ENCODE data around the gene AADAT.

Gene AADAT

GRCh38 chr4:170093973-170094535 is 4.3 kb upstream of the AADAT start:
- no peak for FAIRE-seq
- TF ChIP-seq POU2F2 (IDR thresholded peaks at IDR 0.05; ENCODE audit: low read depth, low read length) (no peak), POLR2A (IDR thresholded peaks at IDR 0.05; ENCODE audit: low read depth, low read length) (no peak)
- no peak for DNase-seq (ENCODE audit: insufficient read length, low spot score)

DNA sequence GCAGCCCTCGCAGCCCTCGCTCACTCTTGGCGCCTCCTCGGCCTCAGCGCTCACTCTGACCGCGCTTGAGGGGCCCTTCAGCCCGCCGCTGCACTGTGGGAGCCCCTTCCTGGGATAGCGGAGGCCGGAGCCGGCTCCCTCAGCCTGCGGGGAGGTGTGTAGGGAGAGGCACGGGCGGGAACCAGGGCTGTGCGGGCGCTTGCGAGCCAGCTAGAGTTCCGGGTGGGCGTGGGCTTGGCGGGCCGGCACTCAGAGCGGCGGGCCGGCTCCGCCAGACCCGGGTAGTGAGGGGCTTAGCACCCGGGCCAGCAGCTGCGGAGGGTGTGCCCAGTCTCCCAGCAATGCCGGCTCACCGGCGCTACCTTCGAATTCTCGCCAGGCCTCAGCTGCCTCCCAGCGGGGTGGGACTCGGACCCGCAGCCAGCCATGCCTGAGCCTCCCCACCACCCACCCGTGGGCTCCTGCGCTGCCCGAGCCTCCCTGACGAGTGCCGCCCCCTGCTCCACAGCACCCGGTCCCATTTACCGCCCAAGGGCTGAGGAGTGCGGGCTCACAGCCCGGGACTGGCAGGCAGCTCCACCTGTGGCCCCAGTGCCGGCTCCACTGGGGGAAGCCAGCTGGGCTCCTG is 1.4 kb upstream of the AADAT start:
- TF ChIP-seq POLR2AphosphoS5 (IDR thresholded peaks at IDR 0.05; ENCODE audit: low read depth, low read length) (no peak), PAX5 (IDR thresholded peaks at IDR 0.05; ENCODE audit: insufficient read depth, low read length, severe bottlenecking) (no peak), POU2F2 (IDR thresholded peaks at IDR 0.05; ENCODE audit: low read depth, low read length) (no peak), TAF1 (IDR thresholded peaks at IDR 0.05; ENCODE audit: low read depth, low read length) (no peak), POLR2A (IDR thresholded peaks at IDR 0.05; ENCODE audit: low read depth, low read length) (no peak), SPI1 (IDR thresholded peaks at IDR 0.05; ENCODE audit: low read depth, low read length) (no peak)
- FAIRE-seq (no peak), DNase-seq (ENCODE audit: insufficient read length, low spot score) (no peak)

DNA sequence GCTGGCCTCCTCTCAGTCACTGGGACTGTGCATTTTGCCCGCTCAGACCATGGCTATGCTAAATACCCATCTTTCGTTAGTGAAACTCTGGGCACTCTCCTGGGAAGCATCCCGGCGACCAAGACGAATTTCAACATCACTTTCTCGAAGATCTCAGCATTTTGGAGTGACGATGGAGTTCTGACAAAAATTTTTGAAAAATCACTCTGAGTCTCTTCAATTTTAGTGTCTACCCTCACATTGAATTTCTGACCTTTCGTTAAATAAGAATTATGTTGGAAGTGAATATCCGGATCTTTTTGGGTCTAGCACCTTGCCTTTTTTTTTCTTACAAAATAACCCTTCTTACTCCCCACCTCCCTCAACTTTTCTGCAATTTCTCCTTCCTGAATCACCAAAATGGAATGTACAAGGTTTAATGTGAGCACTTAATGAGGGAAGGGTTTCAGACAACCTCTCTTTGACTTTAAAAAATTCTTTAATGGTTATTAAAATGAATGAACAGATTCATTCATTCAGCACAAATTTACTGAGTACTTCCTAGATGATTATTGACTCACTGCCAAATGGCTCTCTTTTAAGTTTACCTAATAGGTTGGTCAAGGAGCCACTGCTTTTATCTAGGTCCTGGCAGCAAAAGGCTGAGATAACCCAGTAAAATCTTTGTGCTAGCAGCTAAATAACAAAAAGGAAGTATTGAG is 746 bp upstream of the AADAT start:
- FAIRE-seq (no peak), DNase-seq (ENCODE audit: insufficient read length, low spot score) (no peak)
- TF ChIP-seq PAX5 (IDR thresholded peaks at IDR 0.05; ENCODE audit: insufficient read depth, low read length, severe bottlenecking) (no peak), SPI1 (IDR thresholded peaks at IDR 0.05; ENCODE audit: low read depth, low read length) (no peak), POLR2A (IDR thresholded peaks at IDR 0.05; ENCODE audit: low read depth, low read length) (no peak), POU2F2 (IDR thresholded peaks at IDR 0.05; ENCODE audit: low read depth, low read length) (no peak), POLR2AphosphoS5 (IDR thresholded peaks at IDR 0.05; ENCODE audit: low read depth, low read length) (no peak), TAF1 (IDR thresholded peaks at IDR 0.05; ENCODE audit: low read depth, low read length) (no peak)

GRCh38 chr4:170089274-170089667 is 485 bp downstream of the AADAT start:
- no peak for DNase-seq (ENCODE audit: insufficient read length, low spot score)
- TF ChIP-seq POLR2A (IDR thresholded peaks at IDR 0.05; ENCODE audit: low read depth, low read length) (no peak), POLR2AphosphoS5 (IDR thresholded peaks at IDR 0.05; ENCODE audit: low read depth, low read length) (no peak), TAF1 (IDR thresholded peaks at IDR 0.05; ENCODE audit: low read depth, low read length) (no peak), PAX5 (IDR thresholded peaks at IDR 0.05; ENCODE audit: insufficient read depth, low read length, severe bottlenecking) (no peak), POU2F2 (IDR thresholded peaks at IDR 0.05; ENCODE audit: low read depth, low read length) (no peak), SPI1 (IDR thresholded peaks at IDR 0.05; ENCODE audit: low read depth, low read length) (no peak)
- FAIRE-seq, result no peak

DNA sequence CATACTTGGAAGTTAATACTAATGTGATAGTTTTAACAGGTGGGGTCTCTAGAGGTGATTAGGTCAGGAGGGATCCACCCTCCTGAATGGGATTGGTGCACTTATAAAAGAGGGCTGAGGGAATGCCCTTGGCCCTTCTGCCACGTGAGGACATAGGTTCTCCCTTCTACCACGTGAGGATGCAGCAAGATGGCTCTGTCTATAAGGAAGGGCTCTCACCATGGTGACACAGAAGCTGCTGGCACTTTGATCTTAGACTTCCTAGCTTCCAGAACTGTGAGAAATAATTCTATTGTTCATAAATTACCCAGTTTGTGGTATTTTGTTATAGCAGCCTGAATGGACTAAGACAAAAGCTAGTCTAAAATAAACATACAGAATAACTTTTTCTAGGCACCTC is 1.0 kb downstream of the AADAT start:
- no peak for DNase-seq (ENCODE audit: insufficient read length, low spot score)
- TF ChIP-seq PAX5 (IDR thresholded peaks at IDR 0.05; ENCODE audit: insufficient read depth, low read length, severe bottlenecking) (no peak), POLR2A (IDR thresholded peaks at IDR 0.05; ENCODE audit: low read depth, low read length) (no peak), TAF1 (IDR thresholded peaks at IDR 0.05; ENCODE audit: low read depth, low read length) (no peak), POU2F2 (IDR thresholded peaks at IDR 0.05; ENCODE audit: low read depth, low read length) (no peak), POLR2AphosphoS5 (IDR thresholded peaks at IDR 0.05; ENCODE audit: low read depth, low read length) (no peak), SPI1 (IDR thresholded peaks at IDR 0.05; ENCODE audit: low read depth, low read length) (no peak)
- FAIRE-seq, result no peak

GRCh38 chr4:170087163-170087700 is 2.5 kb downstream of the AADAT start:
- no peak for FAIRE-seq
- no peak for DNase-seq (ENCODE audit: insufficient read length, low spot score)
- TF ChIP-seq POLR2AphosphoS5 (IDR thresholded peaks at IDR 0.05; ENCODE audit: low read depth, low read length), result no peak
- no peak for TF ChIP-seq TAF1 (IDR thresholded peaks at IDR 0.05; ENCODE audit: low read depth, low read length)
- no peak for TF ChIP-seq POLR2A (IDR thresholded peaks at IDR 0.05; ENCODE audit: low read depth, low read length)
- no peak for TF ChIP-seq SPI1 (IDR thresholded peaks at IDR 0.05; ENCODE audit: low read depth, low read length)
- TF ChIP-seq PAX5 (IDR thresholded peaks at IDR 0.05; ENCODE audit: insufficient read depth, low read length, severe bottlenecking), result no peak
- TF ChIP-seq POU2F2 (IDR thresholded peaks at IDR 0.05; ENCODE audit: low read depth, low read length), result no peak

DNA sequence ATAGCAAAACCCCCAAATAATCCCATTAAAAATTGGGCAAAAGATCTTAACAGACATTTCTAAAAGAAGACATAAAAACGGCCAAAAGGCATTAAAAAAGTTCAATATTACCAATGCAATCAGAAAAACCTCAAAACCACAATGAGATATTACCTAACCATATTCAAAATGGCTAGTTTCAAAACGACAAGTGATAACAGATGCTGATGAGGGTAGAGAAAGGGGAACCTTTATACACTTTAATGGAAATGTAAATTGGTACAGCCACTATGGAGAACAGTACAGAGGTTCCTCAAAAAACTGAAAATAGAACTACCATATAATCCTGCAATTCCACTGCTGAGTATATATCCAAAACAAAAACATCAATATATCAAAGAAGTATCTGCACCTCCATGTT is 6.2 kb downstream of the AADAT start:
- DNase-seq (ENCODE audit: insufficient read length, low spot score), result no peak
- no peak for FAIRE-seq
- TF ChIP-seq SPI1 (IDR thresholded peaks at IDR 0.05; ENCODE audit: low read depth, low read length) (no peak), POU2F2 (IDR thresholded peaks at IDR 0.05; ENCODE audit: low read depth, low read length) (no peak), POLR2A (IDR thresholded peaks at IDR 0.05; ENCODE audit: low read depth, low read length) (no peak), PAX5 (IDR thresholded peaks at IDR 0.05; ENCODE audit: insufficient read depth, low read length, severe bottlenecking) (no peak), TAF1 (IDR thresholded peaks at IDR 0.05; ENCODE audit: low read depth, low read length) (no peak)

DNA sequence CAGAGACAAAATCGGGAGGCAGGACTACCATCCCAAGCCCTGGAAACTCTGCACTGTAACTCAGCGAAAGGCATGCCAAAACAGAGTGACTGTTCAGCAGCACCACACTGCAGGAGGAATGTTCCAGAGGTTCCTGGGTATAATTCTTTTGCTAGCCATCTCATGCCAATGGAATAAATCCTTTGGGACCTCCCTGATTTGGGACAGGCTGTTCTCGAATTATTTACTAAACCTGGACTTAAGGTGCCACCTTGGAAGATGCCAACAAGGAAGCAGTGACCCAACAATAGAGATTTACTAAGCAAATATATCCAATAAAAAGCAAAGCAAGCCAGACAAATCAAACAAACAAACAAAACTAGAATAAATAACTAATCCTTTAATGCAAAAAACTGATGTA is 9.3 kb downstream of the AADAT start:
- no peak for TF ChIP-seq TAF1 (IDR thresholded peaks at IDR 0.05; ENCODE audit: low read depth, low read length)
- TF ChIP-seq SPI1 (IDR thresholded peaks at IDR 0.05; ENCODE audit: low read depth, low read length), result no peak
- no peak for TF ChIP-seq POLR2AphosphoS5 (IDR thresholded peaks at IDR 0.05; ENCODE audit: low read depth, low read length)
- no peak for TF ChIP-seq POU2F2 (IDR thresholded peaks at IDR 0.05; ENCODE audit: low read depth, low read length)
- TF ChIP-seq PAX5 (IDR thresholded peaks at IDR 0.05; ENCODE audit: insufficient read depth, low read length, severe bottlenecking), result no peak
- no peak for TF ChIP-seq POLR2A (IDR thresholded peaks at IDR 0.05; ENCODE audit: low read depth, low read length)
- FAIRE-seq, result no peak
- DNase-seq (ENCODE audit: insufficient read length, low spot score), result no peak

GRCh38 chr4:170079981-170080380 is 9.8 kb downstream of the AADAT start:
- FAIRE-seq, result no peak

More at GRCh38 chr4:170079981-170080380, 9.8 kb downstream of the AADAT start:
- TF ChIP-seq TAF1 (IDR thresholded peaks at IDR 0.05; ENCODE audit: low read depth, low read length) (no peak), SPI1 (IDR thresholded peaks at IDR 0.05; ENCODE audit: low read depth, low read length) (no peak), PAX5 (IDR thresholded peaks at IDR 0.05; ENCODE audit: insufficient read depth, low read length, severe bottlenecking) (no peak), POU2F2 (IDR thresholded peaks at IDR 0.05; ENCODE audit: low read depth, low read length) (no peak), POLR2AphosphoS5 (IDR thresholded peaks at IDR 0.05; ENCODE audit: low read depth, low read length) (no peak), POLR2A (IDR thresholded peaks at IDR 0.05; ENCODE audit: low read depth, low read length) (no peak)
- no peak for DNase-seq (ENCODE audit: insufficient read length, low spot score)

All from GM12891 (cell line).